HG03039 (cell line): Measurements from ENCODE around the gene SLC16A14.
A peak's percentile ranks its signal among the peaks of the same experiment; 100 is the strongest.

Source experiments
- ATAC-seq: cut with Tn5 transposase; IDR thresholded peaks from one replicate; pipeline ENCODE4 v1.9.1; 2021; ENCODE audit warnings: mild to moderate bottlenecking, moderate library complexity; ENCODE audit not compliant: unreplicated experiment

The SLC16A14 gene

DNA sequence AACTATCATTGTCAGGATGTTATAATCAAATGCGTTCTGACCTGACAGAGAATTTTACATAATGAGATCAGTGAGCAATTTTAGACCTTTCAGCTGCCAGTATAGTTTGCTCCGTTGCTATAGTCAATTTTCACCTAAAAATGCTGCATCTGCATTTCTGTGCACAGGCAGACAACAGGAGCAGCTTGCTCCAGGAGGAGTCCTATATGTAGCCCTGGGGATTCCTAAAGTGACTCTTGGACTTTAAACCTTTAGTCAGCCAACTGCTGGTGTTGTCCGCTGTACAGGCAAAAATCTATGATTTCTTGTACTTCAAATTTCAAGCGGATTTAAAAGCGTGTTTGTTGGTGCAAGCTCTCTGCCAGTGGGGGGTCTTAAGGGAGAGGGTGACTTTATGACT lies 25.7 kb downstream of the SLC16A14 start:
- ATAC-seq, result no peak

DNA sequence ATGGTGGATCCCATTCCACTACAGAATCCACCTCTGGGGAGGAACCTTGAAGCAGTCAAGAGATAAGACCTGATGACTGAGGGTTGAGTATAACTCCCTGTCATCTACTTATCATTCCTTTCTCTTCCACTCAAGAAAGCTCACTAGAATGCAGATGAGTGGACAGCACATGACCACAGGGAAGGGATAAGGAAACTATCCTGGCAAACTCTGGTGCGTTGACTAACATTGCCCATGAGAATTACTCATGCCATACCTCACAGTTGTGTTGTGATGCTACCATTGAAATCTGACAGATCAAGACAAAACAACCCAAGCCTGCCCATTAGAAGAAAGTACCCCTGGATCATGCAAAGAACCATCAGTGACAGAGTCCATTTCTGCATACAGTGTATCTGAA lies 26.5 kb downstream of the SLC16A14 start:
- ATAC-seq, result no peak

DNA sequence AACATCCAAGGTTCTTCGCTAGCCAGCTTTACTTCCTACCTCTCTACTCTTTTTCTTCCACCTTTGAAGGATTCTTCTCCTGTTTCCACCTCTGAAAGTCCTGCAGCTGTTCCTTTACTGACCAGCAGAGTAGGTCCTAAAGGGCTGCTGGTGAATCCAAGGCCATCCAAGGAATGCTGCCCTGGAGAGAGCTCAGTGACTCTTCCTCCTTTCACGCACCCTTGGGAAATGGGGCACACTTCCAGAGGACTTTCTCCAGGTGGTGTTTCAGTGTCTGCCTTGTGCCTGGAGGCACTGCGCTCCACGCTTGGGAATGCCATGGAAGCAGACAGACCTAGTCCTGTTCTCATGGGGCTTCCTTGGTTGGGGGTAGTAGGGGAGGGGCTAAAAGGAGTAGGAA lies 45.4 kb downstream of the SLC16A14 start:
- ATAC-seq, result no peak

DNA sequence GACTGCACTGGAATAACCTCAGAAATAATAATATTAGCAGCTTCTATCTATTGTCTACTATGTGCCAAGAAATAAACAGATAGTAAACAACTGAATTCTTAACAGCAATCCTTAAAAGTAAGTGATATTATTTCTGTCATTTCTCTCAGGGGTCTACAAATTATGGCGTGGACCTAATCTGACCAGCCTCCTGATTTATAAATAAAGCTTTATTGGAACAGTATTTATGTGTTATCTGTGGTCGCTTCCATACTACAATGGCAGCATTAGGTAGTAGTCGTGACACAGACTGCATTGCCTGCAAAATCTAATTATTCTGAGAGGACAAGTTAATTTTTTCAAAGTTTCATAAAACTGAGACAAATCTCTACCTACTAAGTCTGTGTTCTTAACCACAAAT lies 49.0 kb downstream of the SLC16A14 start:
- ATAC-seq, result no peak

DNA sequence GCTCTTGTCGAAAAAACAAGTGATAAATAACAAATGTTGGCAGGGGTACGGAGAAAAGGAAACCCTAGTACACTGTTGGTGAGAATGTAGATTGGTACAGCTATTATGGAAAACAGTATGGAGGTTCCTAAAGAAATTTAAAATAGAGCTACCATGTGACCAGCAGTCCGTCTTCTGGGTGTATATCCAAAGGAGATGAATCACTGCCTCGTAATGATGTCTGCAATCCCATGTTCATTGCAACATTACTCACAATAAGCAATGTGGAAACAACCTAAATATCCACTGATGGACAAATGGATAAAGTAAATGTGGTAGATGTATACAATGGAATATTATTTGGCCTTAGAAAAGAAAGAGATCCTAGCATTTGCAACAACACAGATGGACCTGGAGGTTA lies 50.6 kb downstream of the SLC16A14 start:
- no peak for ATAC-seq

DNA sequence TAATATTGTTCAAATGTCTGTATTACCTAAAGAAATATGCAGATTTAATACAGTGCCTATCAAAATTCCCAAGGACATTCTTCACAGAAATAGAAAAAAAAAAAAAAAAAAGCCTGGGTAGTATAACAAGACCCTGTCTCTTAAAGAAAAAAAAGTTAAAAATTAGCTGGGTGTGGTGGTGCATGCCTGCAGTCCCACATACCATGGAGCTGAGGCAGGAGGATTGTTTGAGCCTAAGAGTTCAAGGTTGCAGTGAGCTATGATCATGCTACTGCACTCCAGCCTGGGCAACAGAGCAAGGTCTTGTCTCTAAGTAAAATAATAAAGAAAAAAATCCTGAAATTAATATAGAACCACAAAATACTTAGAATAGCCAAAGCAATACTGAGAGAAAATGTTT lies 51.9 kb downstream of the SLC16A14 start:
- no peak for ATAC-seq

DNA sequence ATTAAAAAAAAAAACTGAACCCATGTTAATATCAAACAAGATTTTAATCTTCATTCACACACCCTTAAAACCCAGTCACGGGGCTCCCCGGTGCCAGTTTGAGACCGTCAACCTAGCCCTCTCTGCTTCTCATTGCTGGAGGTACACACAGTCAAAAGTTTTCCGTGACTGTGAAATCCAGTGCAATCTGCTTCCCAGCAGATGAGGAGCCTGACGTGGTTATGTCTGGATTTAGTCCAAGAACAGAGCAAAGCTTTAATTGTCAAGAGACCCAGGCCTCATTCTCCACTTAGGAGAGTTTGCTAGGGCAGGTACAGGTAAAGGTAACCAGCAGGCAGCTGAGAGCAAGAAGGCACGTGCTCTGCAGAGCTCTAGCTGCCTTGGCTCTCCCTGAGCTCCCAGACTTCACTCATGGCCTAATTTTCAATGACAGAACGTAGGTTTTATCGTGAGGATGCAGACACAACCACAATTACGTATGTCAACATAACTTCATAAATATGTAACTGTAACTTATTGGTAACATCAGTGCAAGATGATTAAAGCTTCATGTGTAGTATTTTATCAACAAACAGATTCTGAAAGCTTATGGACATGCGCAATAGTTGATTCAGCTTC lies 56.3 kb downstream of the SLC16A14 start:
- ATAC-seq, result no peak

DNA sequence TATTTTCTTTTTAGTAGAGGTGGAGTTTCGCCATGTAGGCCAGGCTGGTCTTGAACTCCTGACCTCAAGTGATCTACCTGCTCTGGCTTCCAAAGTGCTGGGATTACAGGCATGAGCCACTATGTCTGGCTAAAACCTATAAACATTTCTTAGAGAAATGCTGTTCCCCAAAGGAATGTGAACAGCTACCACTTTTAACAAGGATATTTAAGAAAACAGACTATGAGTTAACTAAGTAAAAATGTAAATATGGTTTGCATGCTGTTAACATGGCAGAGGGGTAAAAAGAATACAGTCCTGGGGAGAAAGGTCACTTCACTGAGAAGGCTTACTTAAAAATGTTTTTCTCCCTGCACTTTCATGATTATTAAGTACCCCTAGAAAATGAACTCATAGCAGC lies 57.1 kb downstream of the SLC16A14 start:
- ATAC-seq, result no peak

DNA sequence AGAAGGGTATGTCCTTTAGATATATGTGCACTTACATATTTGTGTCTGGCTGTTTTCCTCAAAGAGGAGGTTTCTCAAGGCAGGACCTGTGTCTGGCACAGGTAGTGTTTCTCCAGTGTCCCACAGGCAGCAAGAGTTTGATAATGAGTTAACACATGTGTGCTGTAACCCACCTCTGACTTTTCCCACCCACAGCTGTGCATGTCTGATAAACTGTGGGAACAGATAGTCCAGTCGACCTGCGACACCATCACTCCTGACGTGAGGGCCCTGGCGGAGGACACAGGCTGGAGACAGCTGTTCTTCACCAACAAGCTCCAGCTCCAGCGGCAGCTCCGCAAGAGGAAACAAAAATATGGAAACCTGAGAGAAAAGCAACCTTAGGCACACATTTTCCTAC lies 58.2 kb downstream of the SLC16A14 start:
- ATAC-seq, result no peak

DNA sequence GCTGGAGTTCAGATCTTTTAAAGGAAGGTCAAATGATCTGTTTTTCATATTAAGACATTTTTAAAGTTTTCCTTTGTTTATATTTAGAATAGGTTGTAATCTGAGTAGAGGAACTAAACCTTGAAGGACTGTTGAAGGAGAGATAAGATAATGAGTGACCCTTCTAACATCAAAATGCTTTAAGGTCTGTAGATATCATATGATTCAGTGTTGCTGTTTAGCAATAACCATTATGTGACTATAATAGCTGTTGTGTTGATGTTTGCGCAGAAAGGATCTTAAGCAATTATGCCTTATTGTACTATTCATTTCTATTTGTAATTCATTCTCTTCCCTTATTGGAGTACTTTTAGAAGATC lies 60.0 kb downstream of the SLC16A14 start:
- no peak for ATAC-seq

DNA sequence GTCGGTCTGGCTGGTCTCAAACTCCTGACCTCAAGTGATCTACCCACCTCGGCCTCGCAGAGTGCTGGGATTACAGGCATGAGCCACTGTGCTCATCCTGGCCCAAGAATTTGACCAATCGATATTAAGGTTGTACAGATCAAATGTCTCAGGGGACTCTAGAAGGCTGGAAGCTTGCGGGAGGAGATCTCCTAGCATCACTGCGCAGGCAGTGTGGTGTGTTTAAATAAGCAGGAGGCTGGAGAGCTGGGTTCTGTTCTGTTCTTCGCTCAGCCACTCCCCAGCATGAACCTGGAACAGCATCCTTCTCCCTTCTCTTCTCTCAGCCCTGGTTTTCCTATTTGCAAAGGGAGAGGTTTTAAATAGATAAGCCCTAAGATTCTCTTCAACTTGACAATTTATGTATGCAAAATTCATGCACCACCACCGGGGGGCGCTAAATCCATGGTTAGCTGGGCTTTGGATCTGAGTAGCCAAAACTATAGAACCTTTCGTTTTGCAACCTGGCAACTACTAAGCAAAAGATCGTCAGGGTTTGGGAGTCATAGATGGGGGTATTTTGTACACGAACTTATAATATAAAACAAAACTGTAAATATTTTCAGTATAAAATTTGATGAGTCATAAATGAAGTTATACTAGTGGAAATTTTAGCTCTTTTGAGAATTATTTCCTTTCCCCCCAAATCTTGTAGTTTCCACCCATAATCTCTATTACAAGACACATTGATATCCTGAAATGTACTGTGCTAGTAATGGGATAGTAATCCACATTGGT lies 60.6 kb downstream of the SLC16A14 start:
- no peak for ATAC-seq

DNA sequence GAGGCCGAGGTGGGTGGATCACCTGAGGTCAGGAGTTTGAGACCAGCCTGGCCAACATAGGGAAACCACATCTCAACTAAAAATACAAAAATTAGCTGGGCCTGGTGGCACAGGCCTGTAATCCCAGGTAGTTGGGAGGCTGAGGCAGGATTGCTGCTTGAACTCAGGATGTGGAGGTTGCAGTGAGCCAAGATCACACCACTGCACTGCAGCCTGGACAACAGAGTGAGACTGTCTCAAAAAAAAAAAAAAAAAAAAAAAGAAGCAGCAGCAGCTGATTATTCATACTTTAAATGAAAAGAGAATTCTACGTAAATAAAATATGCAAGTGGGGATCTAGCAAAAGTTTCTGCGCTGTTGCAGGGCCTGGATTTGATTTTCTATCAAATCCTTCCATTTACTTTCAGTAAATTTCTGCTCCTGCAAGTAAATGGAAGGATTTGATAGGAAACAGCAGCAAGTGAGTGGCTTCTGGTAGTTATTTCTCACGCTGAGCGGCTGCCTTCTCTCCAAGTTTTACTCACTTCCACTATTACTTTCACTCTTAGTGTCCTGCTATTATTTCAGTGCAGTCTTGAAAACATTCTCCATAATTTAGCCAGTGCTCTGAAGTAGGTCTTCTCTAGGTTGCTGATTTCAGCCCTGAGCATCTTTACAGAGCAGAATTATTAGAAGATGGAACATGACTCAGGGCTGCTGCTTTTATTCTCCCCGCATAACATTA lies 68.4 kb downstream of the SLC16A14 start:
- peak; percentile 77 for ATAC-seq

DNA sequence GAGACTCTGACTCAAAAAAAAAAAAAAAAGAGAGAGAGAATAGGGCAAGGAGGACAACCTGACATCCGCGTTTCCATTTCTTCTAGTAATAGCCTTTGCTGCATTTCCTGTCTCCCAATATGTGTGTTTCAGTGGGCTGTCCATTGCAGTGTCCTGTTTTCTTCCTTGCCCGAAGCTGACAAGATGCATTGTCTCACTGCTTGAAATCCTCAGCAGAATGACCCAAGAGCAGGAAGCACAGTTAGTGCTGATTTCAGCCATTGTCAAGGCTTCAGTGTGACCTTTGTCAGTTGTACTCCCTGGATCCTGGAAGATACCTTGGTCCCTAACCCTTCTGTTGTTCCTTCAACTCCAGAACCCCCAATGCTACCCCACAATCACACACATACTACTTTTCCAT lies 71.2 kb downstream of the SLC16A14 start:
- no peak for ATAC-seq

DNA sequence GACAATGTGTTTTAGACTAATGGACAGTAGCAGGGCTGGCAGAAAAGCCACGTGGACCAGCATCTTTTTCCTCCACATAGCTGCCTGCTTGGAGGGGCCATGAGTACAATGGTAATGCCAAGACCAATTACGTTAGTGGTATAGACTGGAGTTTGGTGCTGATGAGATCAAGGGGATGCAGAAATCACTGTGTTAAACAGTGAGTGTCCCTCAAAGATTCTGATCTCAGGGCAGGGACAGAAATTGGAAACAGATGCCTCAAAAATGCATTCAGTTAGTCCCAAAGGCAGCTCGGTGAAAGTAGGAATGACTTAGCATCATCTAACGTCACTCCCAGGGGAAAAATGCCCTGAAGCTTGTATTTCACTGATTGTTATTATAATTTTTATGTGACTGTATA lies 72.4 kb downstream of the SLC16A14 start:
- ATAC-seq, result no peak

DNA sequence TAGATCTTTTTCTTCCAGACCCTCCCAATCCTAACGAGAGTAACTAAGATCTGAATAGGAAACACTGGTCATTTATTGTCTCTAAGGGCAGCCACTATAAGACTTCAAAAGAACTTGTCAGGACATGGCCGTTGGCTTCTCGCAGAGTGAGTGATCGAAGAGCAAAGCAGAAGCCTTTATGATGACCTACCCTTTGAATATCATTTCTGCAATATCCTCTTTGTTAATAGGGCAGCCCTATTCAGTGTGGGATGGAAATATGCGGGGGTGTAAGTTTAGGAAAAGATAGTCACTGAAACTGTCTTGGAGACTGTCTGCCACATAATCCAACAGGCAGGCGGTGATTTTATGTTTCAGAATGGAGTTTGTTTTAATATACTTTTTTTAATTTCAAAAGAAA lies 75.5 kb downstream of the SLC16A14 start:
- ATAC-seq, result no peak
